BJ (cell line): ENCODE results near the gene SH3BP4. TPM values are rescaled to one million over a fixed set of nuclear protein-coding genes. Genes with fewer than 3 reads are reported as not detected.

Experiments
- CTCF ChIA-PET: fragments of 350-600 bp; formaldehyde crosslinking; extraction: SDS; loops from one replicate; lab custom pipeline; 2021; ENCODE audit warnings: antibody characterized with exemption, inconsistent platforms; lab: Yijun Ruan, JAX
- POLR2A ChIA-PET: fragments of 300-600 bp; sonication (Branson Sonifier 250); formaldehyde crosslinking; extraction: SDS; loops from one replicate; lab custom pipeline; 2021; ENCODE audit warnings: antibody characterized with exemption; lab: Charles Lee
- DNase-seq: peaks from one replicate; pipeline ENCODE4 v3.0.0-alpha.2; 2011; ENCODE audit warnings: low read depth
- H3K27me3 ChIP-seq: 2 replicates; pipeline ENCODE4 v1.6.0; 2011; ENCODE audit warnings: low read length; ENCODE audit not compliant: control insufficient read depth, insufficient read depth
- H3K36me3 ChIP-seq: 2 replicates; pipeline ENCODE4 v1.5.1; 2011; ENCODE audit warnings: low read length; ENCODE audit not compliant: control insufficient read depth, insufficient read depth
- H3K4me3 ChIP-seq: 2 replicates; pipeline ENCODE4 v1.5.1; 2011; ENCODE audit warnings: low read depth, mild to moderate bottlenecking, control low read depth, low read length
- polyA plus RNA-seq: library from polyadenylated mRNA; depleted of rRNA; stranded (reverse); fragments of >200 nt; gene quantifications from 2 replicates; pipeline ENCODE4 v1.2.3, GENCODE V29; 2011
- TF ChIP-seq, protein P1 (sequence below): IDR thresholded peaks from 2 replicates; pipeline ENCODE4 v1.5.1; 2011; ENCODE audit warnings: low read depth, mild to moderate bottlenecking, control low read depth, inconsistent platforms, low read length, moderate library complexity; ENCODE audit not compliant: insufficient read depth

The SH3BP4 gene
- polyA plus RNA-seq, 1 experiment = 106 TPM

DNA sequence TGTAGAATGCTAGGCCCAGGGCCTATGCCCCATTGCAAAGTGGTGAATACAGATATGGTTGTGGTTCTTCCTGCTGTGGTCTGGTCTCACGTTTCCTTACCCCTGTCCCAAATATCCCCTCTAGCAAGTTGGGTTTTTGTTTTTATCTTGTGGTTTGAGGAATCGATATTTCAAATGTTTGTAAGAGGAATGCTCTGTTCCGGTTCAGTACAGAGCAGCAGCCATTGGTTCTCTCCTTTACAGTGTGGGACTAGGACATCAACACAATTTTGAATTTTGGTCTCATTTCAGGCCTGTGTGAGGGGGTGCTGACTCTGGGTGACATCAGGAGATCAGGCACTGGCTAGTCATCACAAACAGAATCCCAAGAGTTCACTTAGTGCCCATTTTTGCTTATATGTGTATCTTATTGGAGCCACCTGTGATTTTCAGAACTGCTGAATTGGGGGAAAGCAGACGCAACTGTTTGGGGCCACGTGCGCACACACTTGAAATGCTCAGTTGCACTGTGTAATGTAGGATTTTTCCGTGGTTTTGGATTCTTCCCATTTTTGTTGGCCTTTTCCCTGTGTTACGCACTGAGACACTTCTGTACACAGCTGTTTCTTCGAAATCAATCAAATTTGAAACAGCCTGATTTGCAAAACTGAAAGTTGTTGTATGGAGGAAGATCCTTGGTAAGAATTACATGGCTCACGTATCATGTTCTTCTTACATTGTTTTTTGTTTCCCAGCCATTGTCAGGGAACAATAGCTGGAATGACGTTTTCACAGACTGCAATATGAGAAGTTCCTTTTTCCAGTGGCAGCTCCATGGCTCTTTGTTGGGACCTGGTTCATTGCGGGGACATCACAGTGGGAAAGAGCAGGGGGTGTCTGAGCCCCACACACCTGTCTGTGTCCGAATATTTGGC lies 8.6 kb downstream of the SH3BP4 start:
- Histone ChIP-seq H3K36me3 (peaks cover 5% of the 10 kb centered on the region; the same call in 1 of the 2 replicates), H3K4me3 (no peak overlapping the region), H3K27me3 (no peaks in the 10 kb centered on the region)
- ChIA-PET POLR2A (interaction anchor here (0.5 kb wide), 1 partner anchor 98 kb away, joined by 3 read pairs; no protein-coding TSS in a partner anchor), CTCF (interaction anchor here (0.9 kb wide), 1 partner anchor 12 kb away, joined by 3 read pairs; no protein-coding TSS in a partner anchor)
- no peak for DNase-seq
- TF ChIP-seq, protein P1, sequence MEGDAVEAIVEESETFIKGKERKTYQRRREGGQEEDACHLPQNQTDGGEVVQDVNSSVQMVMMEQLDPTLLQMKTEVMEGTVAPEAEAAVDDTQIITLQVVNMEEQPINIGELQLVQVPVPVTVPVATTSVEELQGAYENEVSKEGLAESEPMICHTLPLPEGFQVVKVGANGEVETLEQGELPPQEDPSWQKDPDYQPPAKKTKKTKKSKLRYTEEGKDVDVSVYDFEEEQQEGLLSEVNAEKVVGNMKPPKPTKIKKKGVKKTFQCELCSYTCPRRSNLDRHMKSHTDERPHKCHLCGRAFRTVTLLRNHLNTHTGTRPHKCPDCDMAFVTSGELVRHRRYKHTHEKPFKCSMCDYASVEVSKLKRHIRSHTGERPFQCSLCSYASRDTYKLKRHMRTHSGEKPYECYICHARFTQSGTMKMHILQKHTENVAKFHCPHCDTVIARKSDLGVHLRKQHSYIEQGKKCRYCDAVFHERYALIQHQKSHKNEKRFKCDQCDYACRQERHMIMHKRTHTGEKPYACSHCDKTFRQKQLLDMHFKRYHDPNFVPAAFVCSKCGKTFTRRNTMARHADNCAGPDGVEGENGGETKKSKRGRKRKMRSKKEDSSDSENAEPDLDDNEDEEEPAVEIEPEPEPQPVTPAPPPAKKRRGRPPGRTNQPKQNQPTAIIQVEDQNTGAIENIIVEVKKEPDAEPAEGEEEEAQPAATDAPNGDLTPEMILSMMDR = no peak

DNA sequence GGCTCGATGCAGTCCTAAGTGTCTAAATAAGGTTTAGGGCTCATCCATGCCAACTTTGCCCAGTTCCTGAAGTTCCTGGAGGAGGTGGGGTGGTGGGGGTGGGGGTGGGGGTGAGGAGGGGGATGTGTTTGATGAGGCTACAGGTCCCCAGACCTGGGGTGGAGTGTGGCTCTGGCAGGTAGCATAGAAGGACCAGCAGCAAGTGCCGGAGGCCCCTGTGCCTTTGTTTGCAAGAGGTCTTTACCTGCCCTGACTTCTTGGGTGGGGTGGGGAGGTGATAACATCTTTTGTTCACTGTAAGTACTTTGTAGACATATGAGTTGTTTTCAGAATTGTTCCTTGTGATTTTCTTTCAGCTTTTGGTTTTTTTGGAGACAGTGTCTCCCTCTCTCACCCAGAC lies 10.0 kb downstream of the SH3BP4 start:
- DNase-seq = no peak
- TF ChIP-seq, protein P1 = no peak
- Histone ChIP-seq H3K36me3 (peaks cover 5% of the 10 kb centered on the region; the same call in 1 of the 2 replicates), H3K27me3 (no peaks in the 10 kb centered on the region), H3K4me3 (no peak overlapping the region)
- CTCF ChIA-PET = interaction anchor here (1.5 kb wide), 1 partner anchor 146 kb away, joined by 3 read pairs; no protein-coding TSS in a partner anchor
- POLR2A ChIA-PET = no interaction called here

DNA sequence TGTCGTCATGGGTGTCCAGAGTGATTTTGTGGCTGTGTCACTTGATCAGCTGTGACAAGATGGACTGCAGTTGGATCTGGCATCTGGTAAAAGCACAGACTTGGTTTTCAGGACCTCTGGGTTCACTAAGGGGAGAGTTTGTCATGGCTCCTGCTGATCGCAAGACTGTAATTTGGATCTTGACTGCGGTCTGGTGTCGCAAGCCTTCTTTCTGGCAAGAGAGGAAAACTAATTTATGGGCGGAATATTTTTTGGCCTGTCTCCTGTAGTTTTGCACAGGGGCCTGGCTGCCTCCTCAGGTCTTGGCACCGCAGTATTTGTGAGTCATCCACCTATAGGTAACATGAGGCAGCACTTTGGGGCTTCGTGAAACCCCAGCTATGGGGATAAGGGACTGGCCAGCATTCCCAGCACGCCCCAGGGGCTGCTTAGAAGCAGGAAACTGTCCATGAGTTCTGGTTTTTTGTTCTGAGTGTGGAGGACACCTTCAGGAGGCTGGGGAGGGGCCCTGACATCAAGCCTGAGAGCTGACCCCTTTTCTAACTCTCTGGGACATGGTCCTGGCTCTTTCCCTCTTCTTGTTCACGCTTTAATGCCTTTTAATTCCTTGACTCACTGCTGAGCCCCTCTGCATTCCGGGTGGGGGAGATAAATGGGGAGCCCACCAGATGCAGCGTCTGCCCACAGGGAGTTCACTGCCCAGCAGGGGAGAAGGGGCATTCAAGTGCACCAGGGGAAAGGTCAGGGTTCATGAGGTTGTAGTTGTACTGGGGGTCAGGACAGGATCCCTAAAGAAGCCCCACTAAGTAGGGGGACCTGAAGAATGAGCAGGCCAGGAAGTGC lies 12.2 kb downstream of the SH3BP4 start:
- Histone ChIP-seq H3K36me3 (peaks cover 2% of the 10 kb centered on the region), H3K27me3 (no peaks in the 10 kb centered on the region), H3K4me3 (no peak overlapping the region)
- ChIA-PET CTCF (no interaction called here), POLR2A (no interaction called here)
- TF ChIP-seq, protein P1 = no peak
- no peak for DNase-seq

DNA sequence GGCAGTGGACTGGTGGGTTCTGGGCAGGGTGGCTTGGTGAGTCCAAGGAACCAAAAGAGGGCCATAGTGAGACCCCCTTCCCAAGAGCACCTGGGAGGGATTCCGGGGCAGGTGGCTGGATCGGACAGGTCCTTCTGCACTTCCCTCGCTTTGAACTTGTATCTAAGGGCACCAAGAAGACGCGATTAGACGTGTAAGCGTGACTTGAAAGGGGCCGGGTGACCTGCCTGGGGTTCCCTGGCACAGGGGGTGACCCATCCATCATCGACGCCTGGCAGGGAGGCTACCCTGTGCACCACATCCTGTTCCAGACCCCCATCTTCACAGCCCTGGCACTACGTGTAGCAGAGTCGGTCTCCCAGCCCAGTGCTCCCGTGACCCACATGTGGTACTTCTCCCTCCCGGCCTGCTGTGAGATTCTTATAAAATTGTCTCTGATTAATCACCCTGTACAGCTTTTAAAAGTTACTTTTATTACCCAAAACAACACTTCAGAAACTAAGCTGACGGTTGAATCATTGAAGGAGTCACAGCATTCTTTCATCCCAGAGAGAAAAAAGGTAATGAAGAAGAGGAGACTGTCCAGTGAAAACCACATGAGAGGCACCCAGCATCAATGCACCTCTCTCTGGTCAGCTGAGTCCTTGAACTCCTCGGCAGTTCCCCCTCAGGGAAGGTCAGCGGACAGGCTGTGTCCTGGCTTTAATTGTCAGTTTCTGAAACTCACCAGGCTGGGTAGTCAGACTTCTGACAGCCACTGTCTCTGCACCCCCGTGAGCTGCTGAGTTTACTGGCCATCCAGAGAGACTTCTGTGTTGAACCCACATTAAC lies 13.0 kb downstream of the SH3BP4 start:
- H3K36me3 ChIP-seq = peaks cover 6% of the 10 kb centered on the region
- H3K4me3 ChIP-seq = no peak overlapping the region
- ChIA-PET POLR2A (interaction anchor here (0.6 kb wide), 1 partner anchor 706 kb away, joined by 3 read pairs; no protein-coding TSS in a partner anchor), CTCF (no interaction called here)
- H3K27me3 ChIP-seq = no peaks in the 10 kb centered on the region
- no peak for DNase-seq
- TF ChIP-seq, protein P1 = no peak
